ENCODE data around the gene ARHGEF37.
"Not testable (repeated sequence)": the region's sequence is repeated elsewhere in the genome, so short reads cannot be mapped to it uniquely, and the experiment has no call there.

ARHGEF37 gene

DNA sequence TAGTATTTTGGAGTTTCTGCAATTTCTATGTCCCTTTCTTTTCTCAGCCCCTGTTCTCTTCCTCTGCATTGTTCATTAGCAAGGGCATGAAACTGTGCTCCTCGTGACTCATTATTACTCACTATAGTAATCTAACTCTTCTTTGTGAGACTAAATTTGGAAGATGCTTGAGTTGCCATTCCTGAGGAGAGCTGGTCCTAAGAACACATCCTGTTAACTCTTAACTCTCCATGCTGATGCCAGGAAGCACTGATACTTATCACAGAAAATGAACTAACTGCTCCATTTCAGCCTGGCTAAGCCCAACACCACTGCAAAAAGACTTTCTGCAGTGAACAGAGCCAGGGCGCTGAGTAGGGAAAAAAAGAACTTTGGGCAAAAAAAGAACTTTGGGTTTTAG lies 19.4 kb upstream of the ARHGEF37 start:
- no peaks in the 10 kb centered on the region for H3K36me3 ChIP-seq (ENCODE audit: insufficient read depth, low read length)
- no peaks in the 10 kb centered on the region for H3K79me2 ChIP-seq (ENCODE audit: insufficient read depth, low read length)
- no peak for TF ChIP-seq EZH2 (IDR thresholded peaks at IDR 0.05; ENCODE audit: borderline replicate concordance, low read depth, low read length, severe bottlenecking)
- TF ChIP-seq, protein P1, sequence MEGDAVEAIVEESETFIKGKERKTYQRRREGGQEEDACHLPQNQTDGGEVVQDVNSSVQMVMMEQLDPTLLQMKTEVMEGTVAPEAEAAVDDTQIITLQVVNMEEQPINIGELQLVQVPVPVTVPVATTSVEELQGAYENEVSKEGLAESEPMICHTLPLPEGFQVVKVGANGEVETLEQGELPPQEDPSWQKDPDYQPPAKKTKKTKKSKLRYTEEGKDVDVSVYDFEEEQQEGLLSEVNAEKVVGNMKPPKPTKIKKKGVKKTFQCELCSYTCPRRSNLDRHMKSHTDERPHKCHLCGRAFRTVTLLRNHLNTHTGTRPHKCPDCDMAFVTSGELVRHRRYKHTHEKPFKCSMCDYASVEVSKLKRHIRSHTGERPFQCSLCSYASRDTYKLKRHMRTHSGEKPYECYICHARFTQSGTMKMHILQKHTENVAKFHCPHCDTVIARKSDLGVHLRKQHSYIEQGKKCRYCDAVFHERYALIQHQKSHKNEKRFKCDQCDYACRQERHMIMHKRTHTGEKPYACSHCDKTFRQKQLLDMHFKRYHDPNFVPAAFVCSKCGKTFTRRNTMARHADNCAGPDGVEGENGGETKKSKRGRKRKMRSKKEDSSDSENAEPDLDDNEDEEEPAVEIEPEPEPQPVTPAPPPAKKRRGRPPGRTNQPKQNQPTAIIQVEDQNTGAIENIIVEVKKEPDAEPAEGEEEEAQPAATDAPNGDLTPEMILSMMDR (IDR thresholded peaks at IDR 0.05; ENCODE audit: borderline replicate concordance, extremely low read depth, low read length, poor library complexity, severe bottlenecking) = no peak
- no peak overlapping the region for H3K4me3 ChIP-seq (ENCODE audit: low read depth in 1 of 2, low read length in 2 of 2)
- no peak overlapping the region for H3K27ac ChIP-seq (ENCODE audit: low read length)
- no peaks in the 10 kb centered on the region for H3K4me1 ChIP-seq (ENCODE audit: insufficient read depth, low read length)
- DNase-seq (no peak), ATAC-seq (ENCODE audit: insufficient read depth, low read depth) (peak; percentile 25; the same call in 1 of the 3 replicates)
- no peaks in the 10 kb centered on the region for H4K20me1 ChIP-seq (ENCODE audit: insufficient read depth, low read length)
- no peak overlapping the region for H3K4me2 ChIP-seq (ENCODE audit: insufficient read depth, low read length)
- H3K9me3 ChIP-seq (ENCODE audit: insufficient read depth, low read length, severe bottlenecking) = no peaks in the 10 kb centered on the region
- H2AFZ ChIP-seq (ENCODE audit: low read depth, low read length) = no peak overlapping the region
- H3K27me3 ChIP-seq (ENCODE audit: insufficient read depth, low read length, poor library complexity) = no peaks in the 10 kb centered on the region
- no peak overlapping the region for H3K9ac ChIP-seq (ENCODE audit: low read depth, low read length)

DNA sequence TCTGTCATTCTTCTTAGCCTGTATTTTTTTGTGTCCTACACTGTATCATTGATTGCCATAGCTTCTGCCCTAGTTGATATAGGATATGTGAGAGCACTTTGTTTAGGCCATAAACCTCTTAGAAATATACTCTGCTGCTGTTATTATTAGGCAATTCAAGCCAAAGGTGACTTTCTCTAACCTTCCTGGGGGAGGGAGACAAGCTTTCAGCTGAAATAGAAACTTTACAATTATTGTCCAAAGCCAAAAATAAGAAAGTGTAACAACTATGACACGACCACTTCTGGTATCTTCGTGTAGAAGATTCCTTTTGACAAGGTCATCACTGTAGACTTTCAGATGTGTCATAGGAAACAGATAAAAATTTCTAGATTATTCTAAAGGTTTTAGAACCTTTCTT lies 17.8 kb upstream of the ARHGEF37 start:
- H2AFZ ChIP-seq (ENCODE audit: low read depth, low read length) = no peak overlapping the region
- no peaks in the 10 kb centered on the region for H3K9me3 ChIP-seq (ENCODE audit: insufficient read depth, low read length, severe bottlenecking)
- ATAC-seq (ENCODE audit: insufficient read depth, low read depth) (no peak), DNase-seq (no peak)
- H3K9ac ChIP-seq (ENCODE audit: low read depth, low read length) = no peak overlapping the region
- no peaks in the 10 kb centered on the region for H3K36me3 ChIP-seq (ENCODE audit: insufficient read depth, low read length)
- H4K20me1 ChIP-seq (ENCODE audit: insufficient read depth, low read length) = no peaks in the 10 kb centered on the region
- no peaks in the 10 kb centered on the region for H3K4me1 ChIP-seq (ENCODE audit: insufficient read depth, low read length)
- no peak overlapping the region for H3K4me3 ChIP-seq (ENCODE audit: low read depth in 1 of 2, low read length in 2 of 2)
- TF ChIP-seq, protein P1 (IDR thresholded peaks at IDR 0.05; ENCODE audit: borderline replicate concordance, extremely low read depth, low read length, poor library complexity, severe bottlenecking) = no peak
- no peak for TF ChIP-seq EZH2 (IDR thresholded peaks at IDR 0.05; ENCODE audit: borderline replicate concordance, low read depth, low read length, severe bottlenecking)
- no peak overlapping the region for H3K4me2 ChIP-seq (ENCODE audit: insufficient read depth, low read length)
- no peaks in the 10 kb centered on the region for H3K79me2 ChIP-seq (ENCODE audit: insufficient read depth, low read length)
- H3K27me3 ChIP-seq (ENCODE audit: insufficient read depth, low read length, poor library complexity) = no peaks in the 10 kb centered on the region
- no peak overlapping the region for H3K27ac ChIP-seq (ENCODE audit: low read length)

GRCh38 chr5:149564542-149565140 lies 16.7 kb upstream of the ARHGEF37 start:
- TF ChIP-seq, protein P1 (IDR thresholded peaks at IDR 0.05; ENCODE audit: borderline replicate concordance, extremely low read depth, low read length, poor library complexity, severe bottlenecking) = peak; percentile 81
- not testable (repeated sequence) for H3K36me3 ChIP-seq (ENCODE audit: insufficient read depth, low read length); H3K4me2 ChIP-seq (ENCODE audit: insufficient read depth, low read length); H3K27me3 ChIP-seq (ENCODE audit: insufficient read depth, low read length, poor library complexity); H3K9ac ChIP-seq (ENCODE audit: low read depth, low read length); H3K9me3 ChIP-seq (ENCODE audit: insufficient read depth, low read length, severe bottlenecking); H3K27ac ChIP-seq (ENCODE audit: low read length); H3K4me3 ChIP-seq (ENCODE audit: low read depth in 1 of 2, low read length in 2 of 2); H2AFZ ChIP-seq (ENCODE audit: low read depth, low read length); H3K79me2 ChIP-seq (ENCODE audit: insufficient read depth, low read length); H3K4me1 ChIP-seq (ENCODE audit: insufficient read depth, low read length); H4K20me1 ChIP-seq (ENCODE audit: insufficient read depth, low read length)
- DNase-seq = peak; percentile 27
- peak; percentile 99 for ATAC-seq (ENCODE audit: insufficient read depth, low read depth)

DNA sequence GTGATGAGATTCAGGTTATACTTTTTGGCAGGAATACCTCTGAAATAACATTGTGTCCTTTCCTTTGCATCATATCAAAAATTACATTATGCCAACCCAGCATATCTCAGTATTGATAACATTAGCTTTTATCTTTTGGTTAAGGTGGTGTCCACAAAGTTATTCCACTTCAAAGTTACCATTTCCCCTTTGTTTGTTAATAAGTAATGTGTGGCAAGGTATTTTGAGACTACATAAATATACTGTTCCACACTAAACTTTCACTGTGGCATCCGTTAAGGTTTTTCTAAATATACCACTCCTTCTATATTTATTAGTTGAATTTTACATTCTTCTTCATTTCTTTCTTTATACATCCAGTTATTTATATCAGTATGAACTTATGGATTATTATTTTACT lies 14.1 kb upstream of the ARHGEF37 start:
- H3K36me3 ChIP-seq (ENCODE audit: insufficient read depth, low read length) = no peaks in the 10 kb centered on the region
- H3K4me1 ChIP-seq (ENCODE audit: insufficient read depth, low read length) = no peaks in the 10 kb centered on the region
- TF ChIP-seq, protein P1 (IDR thresholded peaks at IDR 0.05; ENCODE audit: borderline replicate concordance, extremely low read depth, low read length, poor library complexity, severe bottlenecking) = no peak
- TF ChIP-seq EZH2 (IDR thresholded peaks at IDR 0.05; ENCODE audit: borderline replicate concordance, low read depth, low read length, severe bottlenecking) = no peak
- H2AFZ ChIP-seq (ENCODE audit: low read depth, low read length) = no peak overlapping the region
- no peaks in the 10 kb centered on the region for H3K9me3 ChIP-seq (ENCODE audit: insufficient read depth, low read length, severe bottlenecking)
- DNase-seq (no peak), ATAC-seq (ENCODE audit: insufficient read depth, low read depth) (no peak)
- no peak overlapping the region for H3K4me2 ChIP-seq (ENCODE audit: insufficient read depth, low read length)
- H3K27me3 ChIP-seq (ENCODE audit: insufficient read depth, low read length, poor library complexity) = no peaks in the 10 kb centered on the region
- H3K4me3 ChIP-seq (ENCODE audit: low read depth in 1 of 2, low read length in 2 of 2) = no peak overlapping the region
- no peaks in the 10 kb centered on the region for H3K79me2 ChIP-seq (ENCODE audit: insufficient read depth, low read length)
- no peak overlapping the region for H3K27ac ChIP-seq (ENCODE audit: low read length)
- no peaks in the 10 kb centered on the region for H4K20me1 ChIP-seq (ENCODE audit: insufficient read depth, low read length)
- no peak overlapping the region for H3K9ac ChIP-seq (ENCODE audit: low read depth, low read length)

Data from DND-41 (cell line).